ENCODE data around the gene OXSR1. TPM values are rescaled to one million over a fixed set of nuclear protein-coding genes. Genes with fewer than 3 reads are reported as not detected.

Gene OXSR1
- total RNA-seq, 1 donor from 2014 or later: 36.0 TPM

- DNase-seq (ENCODE audit: low spot score): no peak
- no peaks in the 10 kb centered on the region for H3K9me3 Mint-ChIP-seq (ENCODE audit: unreplicated experiment)
- H3K36me3 Mint-ChIP-seq (ENCODE audit: low read depth, unreplicated experiment): peaks cover 13% of the 10 kb centered on the region
- H3K4me1 Mint-ChIP-seq (ENCODE audit: unreplicated experiment): peaks cover 27% of the 10 kb centered on the region
- no peak overlapping the region for H3K4me3 Mint-ChIP-seq (ENCODE audit: unreplicated experiment)
- no peak for TF ChIP-seq CTCF (IDR thresholded peaks at IDR 0.05; ENCODE audit: unreplicated experiment)
- no peak overlapping the region for H3K27ac Mint-ChIP-seq (ENCODE audit: unreplicated experiment)
- no peaks in the 10 kb centered on the region for H3K27me3 Mint-ChIP-seq (ENCODE audit: unreplicated experiment)
These were observed 105.3 kb downstream of the OXSR1 start for GRCh38 chr3:38270606-38271005.

GRCh38 chr3:38271553-38271952 lies 106.2 kb downstream of the OXSR1 start:
- Mint-ChIP-seq H3K27ac (ENCODE audit: unreplicated experiment) (no peak overlapping the region), H3K9me3 (ENCODE audit: unreplicated experiment) (no peaks in the 10 kb centered on the region), H3K27me3 (ENCODE audit: unreplicated experiment) (peaks cover 5% of the 10 kb centered on the region), H3K4me3 (ENCODE audit: unreplicated experiment) (peak overlapping the region; percentile 66), H3K36me3 (ENCODE audit: low read depth, unreplicated experiment) (peaks cover 6% of the 10 kb centered on the region), H3K4me1 (ENCODE audit: unreplicated experiment) (peaks cover 18% of the 10 kb centered on the region)
- no peak for DNase-seq (ENCODE audit: low spot score)
- TF ChIP-seq CTCF (IDR thresholded peaks at IDR 0.05; ENCODE audit: unreplicated experiment): no peak

GRCh38 chr3:38274864-38275649 lies 109.7 kb downstream of the OXSR1 start:
- Mint-ChIP-seq H3K4me1 (ENCODE audit: unreplicated experiment) (no peaks in the 10 kb centered on the region), H3K27me3 (ENCODE audit: unreplicated experiment) (peaks cover 5% of the 10 kb centered on the region), H3K9me3 (ENCODE audit: unreplicated experiment) (no peaks in the 10 kb centered on the region), H3K4me3 (ENCODE audit: unreplicated experiment) (no peak overlapping the region), H3K27ac (ENCODE audit: unreplicated experiment) (no peak overlapping the region), H3K36me3 (ENCODE audit: low read depth, unreplicated experiment) (peaks cover 19% of the 10 kb centered on the region)
- no peak for DNase-seq (ENCODE audit: low spot score)
- no peak for TF ChIP-seq CTCF (IDR thresholded peaks at IDR 0.05; ENCODE audit: unreplicated experiment)

GRCh38 chr3:38275658-38276057 lies 110.3 kb downstream of the OXSR1 start:
- H3K4me1 Mint-ChIP-seq (ENCODE audit: unreplicated experiment): no peaks in the 10 kb centered on the region
- no peak for DNase-seq (ENCODE audit: low spot score)
- peaks cover 5% of the 10 kb centered on the region for H3K27me3 Mint-ChIP-seq (ENCODE audit: unreplicated experiment)
- H3K9me3 Mint-ChIP-seq (ENCODE audit: unreplicated experiment): no peaks in the 10 kb centered on the region
- no peak overlapping the region for H3K27ac Mint-ChIP-seq (ENCODE audit: unreplicated experiment)
- no peak for TF ChIP-seq CTCF (IDR thresholded peaks at IDR 0.05; ENCODE audit: unreplicated experiment)
- no peak overlapping the region for H3K4me3 Mint-ChIP-seq (ENCODE audit: unreplicated experiment)
- H3K36me3 Mint-ChIP-seq (ENCODE audit: low read depth, unreplicated experiment): peaks cover 21% of the 10 kb centered on the region

Data from endothelial cell (in vitro differentiated cells).